A549 (cell line): Measurements from ENCODE around the gene PUM1. TPM values are rescaled to one million over a fixed set of nuclear protein-coding genes. Genes with fewer than 3 reads are reported as not detected.

ENCODE experiments used
- ATAC-seq, 2 experiments: fragments of 200-7000 bp in 1 of 2; fragments of >200 bp in 1 of 2; cut with Nextera tagmentation in 1 of 2; cut with Tn5 transposase in 1 of 2; 3 replicates each; pipeline versions ENCODE4 v1.8.0 to v1.9.1; 2018 to 2020; ENCODE audit warnings: mild to moderate bottlenecking in 1 of 2, moderate library complexity in 1 of 2
- CTCF ChIA-PET: fragments of 300-600 bp; sonication (Branson Sonifier 250); formaldehyde crosslinking; extraction: SDS; loops from one replicate; lab custom pipeline; 2021; ENCODE audit warnings: antibody characterized with exemption, inconsistent platforms; lab: Yijun Ruan, JAX
- POLR2A ChIA-PET: fragments of 350-600 bp; formaldehyde crosslinking; extraction: SDS; loops from one replicate; lab custom pipeline; 2021; ENCODE audit warnings: antibody characterized with exemption, inconsistent platforms; lab: Yijun Ruan, JAX
- DNase-seq, 2 experiments: peaks; one replicate each; pipeline versions ENCODE4 v3.0.0 to v3.0.0-alpha.2; 2011 to 2016; ENCODE audit warnings: low read depth in 1 of 2, low spot score in 1 of 2
- FAIRE-seq: peaks from 2 replicates; lab custom pipeline; 2011; peaks lifted over from hg19 to GRCh38; lab: Jason Lieb, UNC
- H3K27ac ChIP-seq, 2 experiments: fragments of >200 bp; sonication (Bioruptor Twin); formaldehyde crosslinking; 3 replicates each; pipeline ENCODE4 v1.5.1; 2016 to 2017
- H3K4me1 ChIP-seq: fragments of >200 bp; sonication (Bioruptor Twin); formaldehyde crosslinking; 3 replicates; pipeline ENCODE4 v1.6.1; 2016
- H3K4me2 ChIP-seq: fragments of >200 bp; sonication (Bioruptor Twin); formaldehyde crosslinking; 3 replicates; pipeline ENCODE4 v1.6.1; 2016
- H3K4me3 ChIP-seq: fragments of >200 bp; sonication (Bioruptor Twin); formaldehyde crosslinking; 3 replicates; pipeline ENCODE4 v1.5.1; 2016
- H3K9me3 ChIP-seq: fragments of >200 bp; sonication (Bioruptor Twin); formaldehyde crosslinking; 3 replicates; pipeline ENCODE4 v1.6.1; 2016
- BHLHE40 ChIP-seq: IDR thresholded peaks from 2 replicates; pipeline ENCODE4 v1.6.1; 2012; ENCODE audit warnings: low read depth, low read length, inconsistent platforms
- CHD4 ChIP-seq: fragments of 200-600 bp; sonication (generic); IDR thresholded peaks from 2 replicates; pipeline ENCODE4 v1.6.1; 2016; ENCODE audit warnings: antibody characterized with exemption, mild to moderate bottlenecking, borderline replicate concordance
- ESRRA ChIP-seq: fragments of 150-350 bp; IDR thresholded peaks from 2 replicates; pipeline ENCODE4 v1.6.1; 2014; ENCODE audit warnings: mild to moderate bottlenecking, low read length, borderline replicate concordance
- GATA3 ChIP-seq: IDR thresholded peaks from 2 replicates; pipeline ENCODE4 v1.6.1; 2012; ENCODE audit warnings: borderline replicate concordance
- HEYL ChIP-seq: fragments of 250-450 bp; sonication (Bioruptor Pico); IDR thresholded peaks from 2 replicates; pipeline ENCODE4 v1.8.0; 2021; ENCODE audit warnings: mild to moderate bottlenecking, moderate library complexity
- JUN ChIP-seq, 2 experiments: fragments of >200 bp; sonication (Bioruptor Twin); formaldehyde crosslinking; IDR thresholded peaks; 2 replicates in 1 of 2; 3 replicates in 1 of 2; pipeline ENCODE4 v1.6.1; 2016 to 2017
- JUNB ChIP-seq: fragments of >200 bp; sonication (Bioruptor Twin); formaldehyde crosslinking; IDR thresholded peaks from 2 replicates; pipeline ENCODE4 v1.6.1; 2016
- MAFK ChIP-seq: fragments of 450-650 bp; IDR thresholded peaks from 2 replicates; pipeline ENCODE4 v1.6.1; 2014; ENCODE audit not compliant: partially characterized antibody
- MYC ChIP-seq: IDR thresholded peaks from 2 replicates; pipeline ENCODE4 v1.6.1; 2012; ENCODE audit warnings: mild to moderate bottlenecking, inconsistent platforms, low read length, improper control_type of control experiment, borderline replicate concordance
- RAD21 ChIP-seq, 2 experiments: fragments of >200 bp in 1 of 2; sonication (Bioruptor Twin) in 1 of 2; formaldehyde crosslinking in 1 of 2; IDR thresholded peaks in 1 of 2; conservative IDR thresholded peaks in 1 of 2; 2 replicates in 1 of 2; 3 replicates in 1 of 2; pipeline ENCODE4 v1.6.1; 2012 to 2018; ENCODE audit warnings: inconsistent platforms in 1 of 2
- RNF2 ChIP-seq: fragments of 200-600 bp; sonication (generic); IDR thresholded peaks from 2 replicates; pipeline ENCODE4 v1.6.1; 2016; ENCODE audit warnings: low read depth, mild to moderate bottlenecking, antibody characterized with exemption, moderate library complexity, borderline replicate concordance
- SMC3 ChIP-seq: fragments of >200 bp; sonication (Bioruptor Twin); formaldehyde crosslinking; IDR thresholded peaks from 3 replicates; pipeline ENCODE4 v1.6.1; 2018; ENCODE audit warnings: inconsistent platforms
- SREBF2 ChIP-seq: fragments of 450-650 bp; IDR thresholded peaks from 2 replicates; pipeline ENCODE4 v1.6.1; 2014; ENCODE audit warnings: mild to moderate bottlenecking, moderate library complexity
- TFCP2L1 ChIP-seq: fragments of 250-450 bp; sonication (Bioruptor Pico); IDR thresholded peaks from 2 replicates; pipeline ENCODE4 v1.5.0; 2021; ENCODE audit warnings: mild to moderate bottlenecking
- ZC3H11A ChIP-seq: fragments of 450-650 bp; IDR thresholded peaks from 2 replicates; pipeline ENCODE4 v1.6.1; 2014; ENCODE audit warnings: antibody characterized with exemption, mild to moderate bottlenecking
- ZNF302 ChIP-seq: fragments of 250-450 bp; sonication (Bioruptor Pico); IDR thresholded peaks from 2 replicates; pipeline ENCODE4 v1.9.0; 2021; ENCODE audit warnings: inconsistent platforms, mild to moderate bottlenecking, moderate library complexity
- ZSCAN20 ChIP-seq: fragments of 250-450 bp; sonication (Bioruptor Pico); IDR thresholded peaks from 2 replicates; pipeline ENCODE4 v1.8.0; 2022; ENCODE audit warnings: mild to moderate bottlenecking, moderate library complexity
- WGBS: methylation state at CpG from one replicate; pipeline ENCODE4 v1.1.6; 2017; ENCODE audit errors: missing lambda C conversion rate; 5-methylcytosine and 5-hydroxymethylcytosine counted together
- polyA plus RNA-seq, 4 experiments: library from polyadenylated mRNA; depleted of rRNA in 3 of 4; stranded (reverse); fragments of >200 nt; fragmentation: RNase III in 1 of 4; extraction: RNeasy Plus Mini Kit Qiagen cat#74134 plus additional on column Dnase treatment in 1 of 4; gene quantifications; 2 replicates in 3 of 4; 3 replicates in 1 of 4; pipeline ENCODE4 v1.2.3, GENCODE V29; 2011 to 2017
- TF ChIP-seq, protein P1 (sequence below): IDR thresholded peaks from 2 replicates; pipeline ENCODE4 v1.6.1; 2012
- TF ChIP-seq, protein P2 (sequence below): fragments of >200 bp; sonication (Bioruptor Twin); formaldehyde crosslinking; IDR thresholded peaks from 3 replicates; pipeline ENCODE4 v1.6.1; 2016
- TF ChIP-seq, protein P3 (sequence below): fragments of 150-350 bp; IDR thresholded peaks from 2 replicates; pipeline ENCODE4 v1.6.1; 2014; ENCODE audit warnings: low read depth, mild to moderate bottlenecking, low read length
- TF ChIP-seq, protein P4 (sequence below): fragments of 450-650 bp; IDR thresholded peaks from 2 replicates; pipeline ENCODE4 v1.6.1; 2014; ENCODE audit warnings: antibody characterized with exemption
- TF ChIP-seq, protein P5 (sequence below): IDR thresholded peaks from 2 replicates; pipeline ENCODE4 v1.6.1; 2012; ENCODE audit warnings: low read depth, borderline replicate concordance

PUM1 gene
- polyA plus RNA-seq, 2 of the 4 experiments (the other 2 are of a cell fraction): 30.2 to 55.3 TPM

DNA sequence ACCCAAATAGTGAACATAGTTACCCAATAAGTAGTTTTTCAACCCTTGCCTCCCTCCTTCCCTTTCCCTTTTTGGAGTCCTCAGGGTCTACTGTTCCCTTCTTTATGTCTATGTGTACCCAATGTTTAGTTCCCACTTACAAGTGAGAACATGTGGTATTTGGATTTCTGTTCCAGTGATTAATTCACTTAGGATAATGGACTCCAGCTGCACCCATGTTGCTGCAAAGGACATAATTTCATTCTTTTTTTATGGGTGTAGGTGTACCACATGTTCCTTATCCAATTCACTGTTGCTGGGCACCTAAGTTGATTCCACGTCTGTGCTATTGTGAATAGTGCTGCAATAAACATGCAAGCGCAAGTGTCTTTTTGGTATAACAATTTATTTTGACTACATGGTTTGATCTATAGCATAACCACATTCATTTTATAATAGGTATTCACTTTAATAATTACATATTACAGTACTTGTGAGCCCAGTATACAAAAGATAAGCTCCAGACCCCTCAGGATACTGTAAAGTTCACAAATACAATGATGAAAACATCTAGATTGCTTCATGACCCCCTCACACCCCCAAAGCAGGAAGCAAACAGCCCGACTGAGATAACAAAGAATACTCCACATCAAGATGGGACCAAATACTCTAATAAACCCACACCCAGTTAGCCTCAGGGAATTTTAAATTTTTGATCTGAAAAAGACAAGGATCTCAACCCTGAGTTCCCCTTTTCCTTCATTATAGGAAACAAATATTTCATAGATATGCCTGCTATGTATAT lies 45.3 kb downstream of the PUM1 start:
- WGBS: 71% methylated on average over 3 of the region's 3 CpGs
- no peak for FAIRE-seq
- POLR2A ChIA-PET: no interaction called here

DNA sequence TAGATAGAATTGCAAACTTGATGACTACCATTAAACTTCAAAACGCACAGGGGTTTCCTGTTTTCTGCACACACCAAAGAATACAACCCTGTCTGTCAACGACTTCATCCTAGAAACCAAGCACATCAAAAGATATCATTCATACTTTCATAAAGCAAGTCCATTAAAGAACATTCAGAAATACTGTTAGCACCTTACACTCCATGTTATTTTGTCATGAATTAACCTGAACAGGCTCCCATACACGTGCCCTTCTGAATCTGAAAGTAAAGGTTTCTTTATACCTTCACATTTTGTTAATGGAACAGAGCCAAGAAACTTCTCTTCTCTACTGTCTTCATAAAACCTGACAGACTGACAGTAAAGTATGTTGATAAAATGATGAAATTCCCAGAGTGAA lies 46.1 kb downstream of the PUM1 start:
- H3K4me2 ChIP-seq: no peak overlapping the region
- CTCF ChIA-PET: interaction anchor here (0.9 kb wide), 1 partner anchor 29 kb away, joined by 4 read pairs; no protein-coding TSS in a partner anchor
- H3K4me3 ChIP-seq: no peak overlapping the region
- POLR2A ChIA-PET: no interaction called here
- ATAC-seq (no peak), FAIRE-seq (no peak), DNase-seq (no peak)
- H3K9me3 ChIP-seq: no peaks in the 10 kb centered on the region
- TF ChIP-seq SREBF2 (no peak), JUNB (no peak), JUN (IDR thresholded peaks at IDR 0.05) (no peak), RNF2 (no peak), ZNF302 (CRISPR knock-in tag) (no peak), ZSCAN20 (CRISPR knock-in tag) (no peak), BHLHE40 (no peak), GATA3 (no peak), ESRRA (no peak)
- TF ChIP-seq, protein P1, sequence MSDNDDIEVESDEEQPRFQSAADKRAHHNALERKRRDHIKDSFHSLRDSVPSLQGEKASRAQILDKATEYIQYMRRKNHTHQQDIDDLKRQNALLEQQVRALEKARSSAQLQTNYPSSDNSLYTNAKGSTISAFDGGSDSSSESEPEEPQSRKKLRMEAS: no peak
- peaks cover 32% of the 10 kb centered on the region; the same call in 2 of the 3 replicates for H3K4me1 ChIP-seq
- 78% methylated on average over 3 of the region's 3 CpGs for WGBS
- H3K27ac ChIP-seq: no peak overlapping the region

More for the DNA sequence above, 45.3 kb downstream of the PUM1 start:
- no peak overlapping the region for H3K4me3 ChIP-seq
- CTCF ChIA-PET: no interaction called here
- no peak overlapping the region for H3K4me2 ChIP-seq
- peaks cover 32% of the 10 kb centered on the region; the same call in 2 of the 3 replicates for H3K4me1 ChIP-seq
- ATAC-seq: no peak
- no peak for DNase-seq
- TF ChIP-seq RAD21 (conservative IDR thresholded peaks at IDR 0.05 in 1 of 2, IDR thresholded peaks at IDR 0.05 in 1 of 2) (no peak), TFCP2L1 (CRISPR knock-in tag) (no peak), CHD4 (no peak), MAFK (no peak), MYC (no peak), HEYL (CRISPR knock-in tag) (no peak)
- TF ChIP-seq, protein P2, sequence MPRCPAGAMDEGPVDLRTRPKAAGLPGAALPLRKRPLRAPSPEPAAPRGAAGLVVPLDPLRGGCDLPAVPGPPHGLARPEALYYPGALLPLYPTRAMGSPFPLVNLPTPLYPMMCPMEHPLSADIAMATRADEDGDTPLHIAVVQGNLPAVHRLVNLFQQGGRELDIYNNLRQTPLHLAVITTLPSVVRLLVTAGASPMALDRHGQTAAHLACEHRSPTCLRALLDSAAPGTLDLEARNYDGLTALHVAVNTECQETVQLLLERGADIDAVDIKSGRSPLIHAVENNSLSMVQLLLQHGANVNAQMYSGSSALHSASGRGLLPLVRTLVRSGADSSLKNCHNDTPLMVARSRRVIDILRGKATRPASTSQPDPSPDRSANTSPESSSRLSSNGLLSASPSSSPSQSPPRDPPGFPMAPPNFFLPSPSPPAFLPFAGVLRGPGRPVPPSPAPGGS: no peak
- TF ChIP-seq, protein P3, sequence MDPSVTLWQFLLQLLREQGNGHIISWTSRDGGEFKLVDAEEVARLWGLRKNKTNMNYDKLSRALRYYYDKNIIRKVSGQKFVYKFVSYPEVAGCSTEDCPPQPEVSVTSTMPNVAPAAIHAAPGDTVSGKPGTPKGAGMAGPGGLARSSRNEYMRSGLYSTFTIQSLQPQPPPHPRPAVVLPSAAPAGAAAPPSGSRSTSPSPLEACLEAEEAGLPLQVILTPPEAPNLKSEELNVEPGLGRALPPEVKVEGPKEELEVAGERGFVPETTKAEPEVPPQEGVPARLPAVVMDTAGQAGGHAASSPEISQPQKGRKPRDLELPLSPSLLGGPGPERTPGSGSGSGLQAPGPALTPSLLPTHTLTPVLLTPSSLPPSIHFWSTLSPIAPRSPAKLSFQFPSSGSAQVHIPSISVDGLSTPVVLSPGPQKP: no peak
- no peaks in the 10 kb centered on the region for H3K9me3 ChIP-seq
- H3K27ac ChIP-seq: no peak overlapping the region

DNA sequence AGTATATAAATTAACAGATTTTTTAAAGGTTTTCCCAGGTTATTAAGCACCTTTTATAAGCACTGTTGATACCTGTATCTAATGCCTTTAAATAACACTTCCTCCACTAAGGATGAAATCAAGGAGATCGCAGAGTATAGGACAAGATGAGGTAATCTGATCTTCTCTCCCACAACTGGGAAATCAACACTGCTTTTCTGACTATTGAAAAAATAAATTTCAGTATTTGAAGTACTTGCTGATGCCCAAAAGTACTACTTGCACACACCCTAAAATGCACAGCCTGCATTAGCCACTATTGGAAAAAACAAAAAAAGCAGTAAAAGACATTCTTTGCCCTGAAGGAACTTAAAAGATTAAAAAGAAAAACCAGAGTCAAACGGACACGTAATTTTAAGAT lies 48.6 kb downstream of the PUM1 start:
- FAIRE-seq (no peak), ATAC-seq (no peak), DNase-seq (no peak)
- ChIA-PET POLR2A (no interaction called here), CTCF (interaction anchor here (1.1 kb wide), 1 partner anchor 9 kb away, joined by 3 read pairs; no protein-coding TSS in a partner anchor)
- Histone ChIP-seq H3K4me2 (no peak overlapping the region), H3K4me1 (peaks cover 50% of the 10 kb centered on the region), H3K4me3 (no peak overlapping the region), H3K27ac (no peak overlapping the region), H3K9me3 (no peaks in the 10 kb centered on the region)
- no peak for TF ChIP-seq GATA3
- no peak for TF ChIP-seq ZC3H11A
- TF ChIP-seq, protein P4, sequence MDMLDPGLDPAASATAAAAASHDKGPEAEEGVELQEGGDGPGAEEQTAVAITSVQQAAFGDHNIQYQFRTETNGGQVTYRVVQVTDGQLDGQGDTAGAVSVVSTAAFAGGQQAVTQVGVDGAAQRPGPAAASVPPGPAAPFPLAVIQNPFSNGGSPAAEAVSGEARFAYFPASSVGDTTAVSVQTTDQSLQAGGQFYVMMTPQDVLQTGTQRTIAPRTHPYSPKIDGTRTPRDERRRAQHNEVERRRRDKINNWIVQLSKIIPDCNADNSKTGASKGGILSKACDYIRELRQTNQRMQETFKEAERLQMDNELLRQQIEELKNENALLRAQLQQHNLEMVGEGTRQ: no peak
- no peak for TF ChIP-seq SMC3
- TF ChIP-seq, protein P2: no peak
- TF ChIP-seq, protein P5, sequence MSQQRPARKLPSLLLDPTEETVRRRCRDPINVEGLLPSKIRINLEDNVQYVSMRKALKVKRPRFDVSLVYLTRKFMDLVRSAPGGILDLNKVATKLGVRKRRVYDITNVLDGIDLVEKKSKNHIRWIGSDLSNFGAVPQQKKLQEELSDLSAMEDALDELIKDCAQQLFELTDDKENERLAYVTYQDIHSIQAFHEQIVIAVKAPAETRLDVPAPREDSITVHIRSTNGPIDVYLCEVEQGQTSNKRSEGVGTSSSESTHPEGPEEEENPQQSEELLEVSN: no peak
- WGBS: 61% methylated on average over 3 of the region's 3 CpGs
